HL-60 (cell line): Measurements from ENCODE around the gene DDR1.

Experiments
- CTCF ChIP-seq: IDR thresholded peaks from one replicate; pipeline ENCODE4 v1.5.1; 2011; ENCODE audit warnings: low read length, control low read depth, inconsistent platforms; ENCODE audit not compliant: insufficient read depth
- POLR2AphosphoS5 ChIP-seq: IDR thresholded peaks from 2 replicates; pipeline ENCODE4 v1.6.1; 2012; ENCODE audit warnings: low read depth
- REST ChIP-seq: IDR thresholded peaks from 2 replicates; pipeline ENCODE4 v1.6.1; 2012; ENCODE audit warnings: low read depth; ENCODE audit not compliant: insufficient replicate concordance
- SPI1 ChIP-seq: IDR thresholded peaks from 2 replicates; pipeline ENCODE4 v1.6.1; 2012; ENCODE audit warnings: low read depth, mild to moderate bottlenecking, borderline replicate concordance

GRCh38 chr6:30875244-30876038 is 8.9 kb upstream of the DDR1 start:
- no peak for TF ChIP-seq CTCF
- no peak for TF ChIP-seq REST
- TF ChIP-seq POLR2AphosphoS5 = no peak
- no peak for TF ChIP-seq SPI1
